Karpas-422 (cell line): ENCODE results near the gene ANKFN1. TPM values are rescaled to one million over a fixed set of nuclear protein-coding genes. Genes with fewer than 3 reads are reported as not detected.

Source experiments
- DNase-seq: peaks from one replicate; pipeline ENCODE4 v3.0.0-alpha.2; 2015
- H2AFZ ChIP-seq: fragments of 200-600 bp; sonication (generic); 2 replicates; pipeline ENCODE4 v1.6.1; 2014; ENCODE audit warnings: antibody characterized with exemption, low read length, mixed read lengths
- H3K27ac ChIP-seq: fragments of 200-600 bp; sonication (generic); 2 replicates; pipeline ENCODE4 v1.5.1; 2014; ENCODE audit warnings: mild to moderate bottlenecking, low read length, moderate library complexity
- H3K27me3 ChIP-seq: fragments of 200-600 bp; sonication (generic); 2 replicates; pipeline ENCODE4 v1.6.1; 2014; ENCODE audit warnings: low read length, mixed read lengths
- H3K36me3 ChIP-seq: fragments of 200-600 bp; sonication (generic); 2 replicates; pipeline ENCODE4 v1.6.1; 2014; ENCODE audit warnings: low read length, mixed read lengths; ENCODE audit not compliant: insufficient read depth
- H3K4me1 ChIP-seq: fragments of 200-600 bp; sonication (generic); 2 replicates; pipeline ENCODE4 v1.6.1; 2014; ENCODE audit warnings: mild to moderate bottlenecking, low read length, mixed read lengths
- H3K4me2 ChIP-seq: fragments of 200-600 bp; sonication (generic); 2 replicates; pipeline ENCODE4 v1.6.1; 2014; ENCODE audit warnings: low read length, low read depth, mild to moderate bottlenecking; ENCODE audit not compliant: poor library complexity, severe bottlenecking
- H3K4me3 ChIP-seq: fragments of 200-600 bp; sonication (generic); 2 replicates; pipeline ENCODE4 v1.5.1; 2014; ENCODE audit warnings: mild to moderate bottlenecking, antibody characterized with exemption, low read length, mixed read lengths
- H3K79me2 ChIP-seq: fragments of 200-600 bp; sonication (generic); 2 replicates; pipeline ENCODE4 v1.6.1; 2014; ENCODE audit warnings: mild to moderate bottlenecking, low read length, mixed read lengths
- H3K9ac ChIP-seq: fragments of 200-600 bp; sonication (generic); 2 replicates; pipeline ENCODE4 v1.6.0; 2014; ENCODE audit warnings: low read length
- H3K9me2 ChIP-seq: fragments of 200-600 bp; sonication (generic), shearing (Covaris generic); replicated peaks from 2 replicates; pipeline ENCODE4 v1.6.0; 2014; ENCODE audit warnings: mild to moderate bottlenecking, low read length, moderate library complexity; ENCODE audit not compliant: insufficient read depth
- H3K9me3 ChIP-seq: fragments of 300-700, 200-600 bp; sonication (generic); 2 replicates; pipeline ENCODE4 v1.6.1; 2014; ENCODE audit warnings: low read length, mixed read lengths
- H4K20me1 ChIP-seq: fragments of 200-600 bp; sonication (generic); 2 replicates; pipeline ENCODE4 v1.6.1; 2014; ENCODE audit warnings: mild to moderate bottlenecking, antibody characterized with exemption, low read length, low read depth; ENCODE audit not compliant: insufficient read depth
- total RNA-seq: library from RNA; depleted of rRNA; stranded (reverse); fragments of >200 nt; shearing (Covaris generic); gene quantifications from 2 replicates; pipeline ENCODE4 v1.2.3, GENCODE V29; 2014; ENCODE audit warnings: low replicate concordance

ANKFN1 gene
- total RNA-seq, 1 experiment from 2014 or later = not detected

- H3K4me3 ChIP-seq = no peak overlapping the region
- H3K27me3 ChIP-seq = 0 out of 2 replicates have a peak, but pooled peaks cover 3% of the 10 kb centered on the region
- no peak overlapping the region for H3K27ac ChIP-seq
- H3K9ac ChIP-seq = no peak overlapping the region
- H3K36me3 ChIP-seq = no peaks in the 10 kb centered on the region
- no peak for DNase-seq
- no peak overlapping the region for H3K4me2 ChIP-seq
- H3K9me2 ChIP-seq = no peaks in the 10 kb centered on the region
- H3K9me3 ChIP-seq = no peaks in the 10 kb centered on the region
- H2AFZ ChIP-seq = no peak overlapping the region
- no peaks in the 10 kb centered on the region for H4K20me1 ChIP-seq
- H3K79me2 ChIP-seq = no peaks in the 10 kb centered on the region
- no peaks in the 10 kb centered on the region for H3K4me1 ChIP-seq
Measured at GRCh38 chr17:56452461-56452860, 299.2 kb downstream of the ANKFN1 start.

- H3K4me1 ChIP-seq = no peaks in the 10 kb centered on the region
- no peaks in the 10 kb centered on the region for H4K20me1 ChIP-seq
- no peak overlapping the region for H3K9ac ChIP-seq
- H3K9me2 ChIP-seq = no peaks in the 10 kb centered on the region
- H3K4me2 ChIP-seq = no peak overlapping the region
- no peaks in the 10 kb centered on the region for H3K36me3 ChIP-seq
- H3K27ac ChIP-seq = no peak overlapping the region
- H3K79me2 ChIP-seq = no peaks in the 10 kb centered on the region
- DNase-seq = no peak
- H3K4me3 ChIP-seq = no peak overlapping the region
- no peak overlapping the region for H2AFZ ChIP-seq
- H3K27me3 ChIP-seq = 0 out of 2 replicates have a peak, but pooled peaks cover 3% of the 10 kb centered on the region
- no peaks in the 10 kb centered on the region for H3K9me3 ChIP-seq
Measured at GRCh38 chr17:56457501-56457900, 304.2 kb downstream of the ANKFN1 start.

GRCh38 chr17:56465886-56466285, 312.6 kb downstream of the ANKFN1 start:
- no peak overlapping the region for H3K9ac ChIP-seq
- H3K27ac ChIP-seq = no peak overlapping the region
- no peaks in the 10 kb centered on the region for H3K79me2 ChIP-seq
- H3K4me2 ChIP-seq = no peak overlapping the region
- no peaks in the 10 kb centered on the region for H3K9me3 ChIP-seq
- H3K36me3 ChIP-seq = no peaks in the 10 kb centered on the region
- no peaks in the 10 kb centered on the region for H3K27me3 ChIP-seq
- H4K20me1 ChIP-seq = no peaks in the 10 kb centered on the region
- DNase-seq = no peak
- H3K9me2 ChIP-seq = no peaks in the 10 kb centered on the region
- H2AFZ ChIP-seq = no peak overlapping the region
- no peaks in the 10 kb centered on the region for H3K4me1 ChIP-seq
- no peak overlapping the region for H3K4me3 ChIP-seq

- no peaks in the 10 kb centered on the region for H4K20me1 ChIP-seq
- no peak for DNase-seq
Measured at GRCh38 chr17:56468840-56469239, 315.6 kb downstream of the ANKFN1 start.

GRCh38 chr17:56471696-56472095, 318.4 kb downstream of the ANKFN1 start:
- Histone ChIP-seq H3K9ac (no peak overlapping the region), H2AFZ (no peak overlapping the region), H4K20me1 (no peaks in the 10 kb centered on the region), H3K79me2 (no peaks in the 10 kb centered on the region), H3K27me3 (peaks cover 3% of the 10 kb centered on the region; the same call in 1 of the 2 replicates), H3K27ac (no peak overlapping the region), H3K36me3 (no peaks in the 10 kb centered on the region), H3K9me3 (peaks cover 4% of the 10 kb centered on the region), H3K9me2 (no peaks in the 10 kb centered on the region), H3K4me1 (no peaks in the 10 kb centered on the region), H3K4me2 (no peak overlapping the region), H3K4me3 (no peak overlapping the region)
- DNase-seq = no peak

More at GRCh38 chr17:56468840-56469239, 315.6 kb downstream of the ANKFN1 start:
- no peak overlapping the region for H3K4me3 ChIP-seq
- peaks cover 4% of the 10 kb centered on the region for H3K9me3 ChIP-seq
- H3K4me1 ChIP-seq = no peaks in the 10 kb centered on the region
- no peak overlapping the region for H3K4me2 ChIP-seq
- H3K9me2 ChIP-seq = no peaks in the 10 kb centered on the region
- no peaks in the 10 kb centered on the region for H3K79me2 ChIP-seq
- no peak overlapping the region for H2AFZ ChIP-seq
- H3K27me3 ChIP-seq = peaks cover 3% of the 10 kb centered on the region; the same call in 1 of the 2 replicates
- no peak overlapping the region for H3K27ac ChIP-seq
- no peak overlapping the region for H3K9ac ChIP-seq
- no peaks in the 10 kb centered on the region for H3K36me3 ChIP-seq

GRCh38 chr17:56475116-56475515, 321.8 kb downstream of the ANKFN1 start:
- no peak for DNase-seq
- no peak overlapping the region for H2AFZ ChIP-seq
- H3K9me3 ChIP-seq = peaks cover 4% of the 10 kb centered on the region
- no peaks in the 10 kb centered on the region for H3K4me1 ChIP-seq
- no peaks in the 10 kb centered on the region for H3K79me2 ChIP-seq
- no peak overlapping the region for H3K9ac ChIP-seq
- H3K4me2 ChIP-seq = no peak overlapping the region
- H3K27ac ChIP-seq = no peak overlapping the region
- no peaks in the 10 kb centered on the region for H3K9me2 ChIP-seq
- no peaks in the 10 kb centered on the region for H3K36me3 ChIP-seq
- H4K20me1 ChIP-seq = no peaks in the 10 kb centered on the region
- H3K27me3 ChIP-seq = peaks cover 3% of the 10 kb centered on the region; the same call in 1 of the 2 replicates
- no peak overlapping the region for H3K4me3 ChIP-seq

- DNase-seq = peak; percentile 77
- H3K79me2 ChIP-seq = no peaks in the 10 kb centered on the region
- no peaks in the 10 kb centered on the region for H3K4me1 ChIP-seq
- no peak overlapping the region for H3K4me3 ChIP-seq
- H3K9ac ChIP-seq = no peak overlapping the region
- H3K36me3 ChIP-seq = no peaks in the 10 kb centered on the region
- no peaks in the 10 kb centered on the region for H4K20me1 ChIP-seq
- H2AFZ ChIP-seq = no peak overlapping the region
- H3K9me2 ChIP-seq = no peaks in the 10 kb centered on the region
- H3K27ac ChIP-seq = no peak overlapping the region
- H3K4me2 ChIP-seq = no peak overlapping the region
- no peaks in the 10 kb centered on the region for H3K9me3 ChIP-seq
- H3K27me3 ChIP-seq = no peaks in the 10 kb centered on the region
Measured at GRCh38 chr17:56478836-56479447, 325.7 kb downstream of the ANKFN1 start.

GRCh38 chr17:56480501-56480900, 327.2 kb downstream of the ANKFN1 start:
- Histone ChIP-seq H3K27me3 (no peaks in the 10 kb centered on the region), H3K36me3 (no peaks in the 10 kb centered on the region), H3K4me3 (no peak overlapping the region), H3K9me2 (no peaks in the 10 kb centered on the region), H3K9me3 (no peaks in the 10 kb centered on the region), H3K4me1 (no peaks in the 10 kb centered on the region), H3K9ac (no peak overlapping the region), H3K4me2 (no peak overlapping the region), H3K27ac (no peak overlapping the region), H4K20me1 (no peaks in the 10 kb centered on the region), H3K79me2 (no peaks in the 10 kb centered on the region), H2AFZ (no peak overlapping the region)
- no peak for DNase-seq
